ENCODE data around the gene ABHD16B. TPM values are rescaled to one million over a fixed set of nuclear protein-coding genes. Genes with fewer than 3 reads are reported as not detected.

Gene ABHD16B
- total and polyA plus RNA-seq, 2 of the 13 experiments (the other 11 are each of a cell fraction or from before 2014, with no cell fraction given) = not detected

DNA sequence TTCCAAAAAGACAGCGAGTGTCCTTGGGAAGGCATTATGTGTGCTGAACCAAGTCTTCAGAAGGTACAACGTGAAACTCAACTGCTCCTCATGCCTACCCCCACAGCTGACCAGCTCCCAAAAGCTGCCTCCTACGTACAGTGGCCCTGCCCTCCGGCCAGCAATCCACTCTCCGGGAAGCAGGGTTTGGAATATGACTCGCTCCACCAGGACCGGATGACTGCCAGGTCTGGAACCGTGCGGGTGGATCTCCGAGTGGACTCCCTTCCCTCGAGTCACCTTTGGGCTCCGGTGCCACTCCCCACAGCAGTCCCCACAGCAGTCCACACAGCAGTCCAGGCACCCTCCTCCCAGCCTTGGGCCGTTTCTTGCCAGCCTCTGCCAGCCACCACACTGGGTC is 34.5 kb upstream of the ABHD16B start:
- BruUV-seq (replicated peaks) = no TSS peak
- 73% methylated on average over 13 of the region's 13 CpGs for WGBS (ENCODE audit: low lambda C conversion rate)
- ATAC-seq (no peak), FAIRE-seq (no peak), DNase-seq (ENCODE audit: low spot score) (no peak)
- Histone ChIP-seq H2AFZ (ENCODE audit: low read length) (no peak overlapping the region), H3K36me3 (replicated peaks in 1 of 2; ENCODE audit: control insufficient read depth in 1 of 2, insufficient read depth in 2 of 2, low read length in 2 of 2) (no peaks in the 10 kb centered on the region), H4K20me1 (ENCODE audit: insufficient read depth, low read length) (peaks cover 7% of the 10 kb centered on the region; the same call in 1 of the 2 replicates), H3K79me2 (ENCODE audit: insufficient read depth, low read length) (no peaks in the 10 kb centered on the region), H3K27ac (ENCODE audit: extremely low read length, insufficient read depth, low read length) (no peak overlapping the region), H3K4me1 (ENCODE audit: insufficient read depth, low read length) (peaks cover 43% of the 10 kb centered on the region), H3K4me3 (replicated peaks in 1 of 3; ENCODE audit: insufficient read depth in 1 of 3, low read depth in 2 of 3, low read length in 3 of 3) (no peak overlapping the region), H3K9ac (ENCODE audit: insufficient read depth, low read depth, low read length) (no peak overlapping the region), H3K4me2 (ENCODE audit: low read depth, low read length) (no peak overlapping the region), H3K27me3 (ENCODE audit: control insufficient read depth in 1 of 2, insufficient read depth in 2 of 2, low read length in 2 of 2) (peaks cover 2 to 18% of the 10 kb centered on the region in 2 experiments; a peak in 3 of 5 replicates), H3K9me3 (ENCODE audit: low read length) (no peaks in the 10 kb centered on the region)
- POLR2A ChIA-PET = no interaction called here
- CTCF ChIA-PET (ENCODE audit: low intra/inter-chr PET ratio, low total read pairs) = no interaction called here
- no peak for TF ChIP-seq MAFF (IDR thresholded peaks at IDR 0.05; ENCODE audit: low read depth, low read length)
- no peak for TF ChIP-seq YEATS4 (CRISPR knock-in tag; IDR thresholded peaks at IDR 0.05; ENCODE audit: borderline replicate concordance)
- TF ChIP-seq, protein P1, sequence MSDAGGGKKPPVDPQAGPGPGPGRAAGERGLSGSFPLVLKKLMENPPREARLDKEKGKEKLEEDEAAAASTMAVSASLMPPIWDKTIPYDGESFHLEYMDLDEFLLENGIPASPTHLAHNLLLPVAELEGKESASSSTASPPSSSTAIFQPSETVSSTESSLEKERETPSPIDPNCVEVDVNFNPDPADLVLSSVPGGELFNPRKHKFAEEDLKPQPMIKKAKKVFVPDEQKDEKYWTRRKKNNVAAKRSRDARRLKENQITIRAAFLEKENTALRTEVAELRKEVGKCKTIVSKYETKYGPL (CRISPR knock-in tag; IDR thresholded peaks at IDR 0.05) = no peak
- TF ChIP-seq, protein P2, sequence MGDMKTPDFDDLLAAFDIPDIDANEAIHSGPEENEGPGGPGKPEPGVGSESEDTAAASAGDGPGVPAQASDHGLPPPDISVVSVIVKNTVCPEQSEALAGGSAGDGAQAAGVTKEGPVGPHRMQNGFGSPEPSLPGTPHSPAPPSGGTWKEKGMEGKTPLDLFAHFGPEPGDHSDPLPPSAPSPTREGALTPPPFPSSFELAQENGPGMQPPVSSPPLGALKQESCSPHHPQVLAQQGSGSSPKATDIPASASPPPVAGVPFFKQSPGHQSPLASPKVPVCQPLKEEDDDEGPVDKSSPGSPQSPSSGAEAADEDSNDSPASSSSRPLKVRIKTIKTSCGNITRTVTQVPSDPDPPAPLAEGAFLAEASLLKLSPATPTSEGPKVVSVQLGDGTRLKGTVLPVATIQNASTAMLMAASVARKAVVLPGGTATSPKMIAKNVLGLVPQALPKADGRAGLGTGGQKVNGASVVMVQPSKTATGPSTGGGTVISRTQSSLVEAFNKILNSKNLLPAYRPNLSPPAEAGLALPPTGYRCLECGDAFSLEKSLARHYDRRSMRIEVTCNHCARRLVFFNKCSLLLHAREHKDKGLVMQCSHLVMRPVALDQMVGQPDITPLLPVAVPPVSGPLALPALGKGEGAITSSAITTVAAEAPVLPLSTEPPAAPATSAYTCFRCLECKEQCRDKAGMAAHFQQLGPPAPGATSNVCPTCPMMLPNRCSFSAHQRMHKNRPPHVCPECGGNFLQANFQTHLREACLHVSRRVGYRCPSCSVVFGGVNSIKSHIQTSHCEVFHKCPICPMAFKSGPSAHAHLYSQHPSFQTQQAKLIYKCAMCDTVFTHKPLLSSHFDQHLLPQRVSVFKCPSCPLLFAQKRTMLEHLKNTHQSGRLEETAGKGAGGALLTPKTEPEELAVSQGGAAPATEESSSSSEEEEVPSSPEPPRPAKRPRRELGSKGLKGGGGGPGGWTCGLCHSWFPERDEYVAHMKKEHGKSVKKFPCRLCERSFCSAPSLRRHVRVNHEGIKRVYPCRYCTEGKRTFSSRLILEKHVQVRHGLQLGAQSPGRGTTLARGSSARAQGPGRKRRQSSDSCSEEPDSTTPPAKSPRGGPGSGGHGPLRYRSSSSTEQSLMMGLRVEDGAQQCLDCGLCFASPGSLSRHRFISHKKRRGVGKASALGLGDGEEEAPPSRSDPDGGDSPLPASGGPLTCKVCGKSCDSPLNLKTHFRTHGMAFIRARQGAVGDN (CRISPR knock-in tag; IDR thresholded peaks at IDR 0.05) = peak; percentile 13; the same call in 1 of the 2 replicates
- intact Hi-C loops (cut with micrococcal nuclease; ENCODE audit: unreplicated experiment) = no loop called here
- in situ Hi-C loops (cut with HindIII; ENCODE audit: extremely low pct_ligation_motif_present, low pct_unique_long_range_greater_than_20kb) = no loop called here

Data from HepG2 (cell line).